Keratinocyte (primary cell): ENCODE results near the gene TSPOAP1.

ENCODE experiments used
- CTCF ChIP-seq, 3 experiments: IDR thresholded peaks in 1 of 3; conservative IDR thresholded peaks in 1 of 3; optimal IDR thresholded peaks in 1 of 3; 2 replicates in 2 of 3; 3 replicates in 1 of 3; pipeline versions ENCODE3 to v1.5.1; 2011; ENCODE audit warnings: low read length in 3 of 3, mild to moderate bottlenecking in 3 of 3, moderate library complexity in 2 of 3, control low read depth in 1 of 3, inconsistent platforms in 1 of 3; ENCODE audit not compliant: insufficient read depth in 2 of 3; ENCODE audit errors: extremely low read depth in 1 of 3
- EZH2 ChIP-seq: IDR thresholded peaks from one replicate; pipeline ENCODE4 v1.6.1; 2012; ENCODE audit warnings: inconsistent platforms, mild to moderate bottlenecking, low read length, moderate library complexity

DNA sequence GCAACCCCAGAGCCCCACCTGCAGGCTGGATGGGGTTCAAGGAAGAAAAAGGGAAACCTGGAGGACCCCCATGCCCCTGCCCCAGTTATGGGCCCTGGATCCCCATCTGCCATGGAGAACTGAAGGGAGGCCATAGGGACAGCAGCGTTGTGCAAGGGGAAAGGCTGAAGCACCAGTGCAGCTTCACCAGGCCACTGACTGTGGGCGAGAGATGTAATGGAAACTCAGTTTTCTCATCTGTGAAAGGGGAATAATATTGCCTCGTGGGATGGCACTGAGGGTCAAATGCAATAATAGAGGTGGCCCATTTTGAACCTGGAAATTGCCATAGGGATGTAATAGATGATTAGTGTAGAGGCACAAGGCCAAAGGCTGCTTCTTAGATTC lies 9.9 kb upstream of the TSPOAP1 start:
- TF ChIP-seq CTCF (optimal IDR thresholded peaks at IDR 0.05 in 1 of 3, IDR thresholded peaks at IDR 0.05 in 1 of 3, conservative IDR thresholded peaks at IDR 0.05 in 1 of 3; ENCODE audit: extremely low read depth in 1 of 3, insufficient read depth in 2 of 3, low read length in 3 of 3) (no peak), EZH2 (no peak)
